NOMO-1 treated with DMSO at 0.1 percent for 48 hours (cell line): ENCODE data around the gene EXD2.
A peak's percentile ranks its signal among the peaks of the same experiment; 100 is the strongest.
"Not testable (repeated sequence)": the region's sequence is repeated elsewhere in the genome, so short reads cannot be mapped to it uniquely, and the experiment has no call there.

Source experiments
- DNase-seq: peaks from one replicate; lab custom pipeline; 2025; ENCODE audit not compliant: unreplicated experiment; lab: John Stamatoyannopoulos, UW

Gene EXD2

GRCh38 chr14:69274321-69274720 is 83.0 kb downstream of the EXD2 start:
- DNase-seq = no peak

DNA sequence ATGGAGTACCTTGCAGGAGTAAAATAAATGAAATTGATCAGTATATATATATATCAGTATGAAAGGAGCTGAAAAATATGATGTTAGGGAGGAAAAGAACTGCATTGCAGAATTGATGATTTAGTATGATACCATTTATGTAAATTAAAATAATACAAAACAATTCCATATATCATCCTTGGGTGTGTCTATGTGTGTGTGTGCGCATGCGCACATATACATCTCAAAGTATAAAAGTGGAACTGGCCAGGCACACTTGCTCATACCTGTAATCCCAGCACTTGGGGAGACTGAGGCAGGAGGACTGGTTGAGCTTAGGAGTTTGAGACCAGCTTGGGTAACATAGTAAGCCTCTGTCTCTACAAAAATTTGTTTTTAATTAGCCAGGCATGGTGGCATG is 84.0 kb downstream of the EXD2 start:
- no peak for DNase-seq

- DNase-seq = not testable (repeated sequence)
Observed at GRCh38 chr14:69277356-69277755, 86.1 kb downstream of the EXD2 start.

DNA sequence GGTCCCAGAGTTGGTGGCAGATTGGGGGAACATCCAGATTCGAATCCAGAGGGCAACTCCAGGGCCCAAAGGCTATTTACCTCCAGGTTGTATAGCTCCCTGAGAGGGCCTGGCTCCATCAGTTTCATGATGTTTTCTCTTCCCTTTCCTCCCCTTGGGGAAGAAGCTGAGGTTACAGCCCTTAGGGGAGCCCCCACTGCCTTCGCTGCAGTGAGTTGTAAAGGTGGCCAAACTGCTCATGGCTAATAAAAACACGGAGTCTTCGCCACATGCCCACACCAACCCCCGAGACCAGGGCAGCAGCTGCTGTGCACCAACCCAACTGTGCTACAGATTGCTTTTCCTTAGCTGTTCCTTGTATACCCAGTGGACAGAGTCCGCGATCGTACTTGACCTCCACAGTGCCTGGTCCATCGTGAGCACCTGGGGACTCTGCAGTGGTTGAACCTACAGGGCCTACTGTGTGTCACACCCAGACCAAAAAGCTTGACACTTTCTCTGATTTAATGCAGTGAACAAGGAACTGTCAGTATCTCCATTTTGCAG is 89.5 kb downstream of the EXD2 start:
- no peak for DNase-seq

GRCh38 chr14:69281450-69282169 is 90.3 kb downstream of the EXD2 start:
- peak; percentile 6 for DNase-seq

DNA sequence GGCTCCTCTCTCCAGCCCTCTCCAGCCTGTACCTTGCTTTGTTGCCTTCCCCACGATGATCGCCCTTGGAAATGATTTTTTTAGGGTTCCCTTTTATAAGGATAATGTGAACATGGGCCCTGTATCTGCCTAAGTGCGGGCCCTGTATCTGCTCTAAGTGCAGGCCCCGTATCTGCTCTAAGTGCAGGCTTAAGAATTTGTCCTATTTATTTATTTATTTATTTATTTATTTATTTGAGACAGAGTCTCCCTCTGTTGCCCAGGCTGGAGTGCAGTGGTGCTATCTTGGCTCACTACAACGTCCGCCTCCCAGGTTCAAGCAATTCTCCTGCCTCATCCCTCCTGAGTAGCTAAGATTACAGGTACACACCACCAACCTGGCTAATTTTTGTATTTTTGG is 91.2 kb downstream of the EXD2 start:
- no peak for DNase-seq

- DNase-seq = no peak
Observed at GRCh38 chr14:69284170-69284569, 92.9 kb downstream of the EXD2 start.

- DNase-seq = no peak
Observed at GRCh38 chr14:69285661-69286255, 94.5 kb downstream of the EXD2 start.

GRCh38 chr14:69287098-69288010 is 96.1 kb downstream of the EXD2 start:
- no peak for DNase-seq

DNA sequence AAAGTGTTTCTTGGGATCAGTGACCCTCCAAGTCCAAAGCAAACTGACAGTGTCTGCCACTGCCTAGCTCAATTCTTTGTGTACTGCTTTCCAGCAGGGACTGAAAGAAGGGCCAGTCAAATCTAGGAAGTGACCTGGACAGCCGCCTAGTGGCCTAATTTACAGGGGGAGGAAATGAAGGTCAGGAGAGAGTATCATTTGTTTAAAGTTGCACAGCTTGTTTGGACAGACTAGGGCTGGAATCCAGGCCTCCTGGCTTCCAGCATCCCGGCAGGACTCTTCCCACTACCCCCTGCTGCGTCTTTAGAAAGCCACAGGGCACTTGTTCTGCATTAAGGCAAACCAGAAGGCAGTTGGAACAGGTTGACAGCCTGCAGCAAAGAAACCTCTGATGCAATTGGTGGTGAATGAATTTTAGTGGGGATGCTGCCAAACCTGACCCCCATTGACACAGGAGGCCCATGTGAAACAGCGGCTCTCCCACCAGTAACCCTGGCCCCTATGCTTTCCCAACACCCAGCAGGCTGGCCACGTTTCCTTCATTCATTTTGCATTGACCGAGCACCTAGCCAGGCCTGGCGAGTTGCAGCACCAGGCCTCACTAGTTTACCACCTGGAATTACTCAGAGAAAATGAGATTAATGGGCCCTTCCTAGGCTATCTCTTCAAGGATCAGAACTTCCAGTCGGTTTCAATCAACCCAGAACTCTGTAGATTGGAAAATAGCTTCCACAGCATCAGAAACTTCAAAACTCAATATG is 96.9 kb downstream of the EXD2 start:
- peak; percentile 7 for DNase-seq

- DNase-seq = no peak
Observed at GRCh38 chr14:69288956-69289705, 97.8 kb downstream of the EXD2 start.

DNA sequence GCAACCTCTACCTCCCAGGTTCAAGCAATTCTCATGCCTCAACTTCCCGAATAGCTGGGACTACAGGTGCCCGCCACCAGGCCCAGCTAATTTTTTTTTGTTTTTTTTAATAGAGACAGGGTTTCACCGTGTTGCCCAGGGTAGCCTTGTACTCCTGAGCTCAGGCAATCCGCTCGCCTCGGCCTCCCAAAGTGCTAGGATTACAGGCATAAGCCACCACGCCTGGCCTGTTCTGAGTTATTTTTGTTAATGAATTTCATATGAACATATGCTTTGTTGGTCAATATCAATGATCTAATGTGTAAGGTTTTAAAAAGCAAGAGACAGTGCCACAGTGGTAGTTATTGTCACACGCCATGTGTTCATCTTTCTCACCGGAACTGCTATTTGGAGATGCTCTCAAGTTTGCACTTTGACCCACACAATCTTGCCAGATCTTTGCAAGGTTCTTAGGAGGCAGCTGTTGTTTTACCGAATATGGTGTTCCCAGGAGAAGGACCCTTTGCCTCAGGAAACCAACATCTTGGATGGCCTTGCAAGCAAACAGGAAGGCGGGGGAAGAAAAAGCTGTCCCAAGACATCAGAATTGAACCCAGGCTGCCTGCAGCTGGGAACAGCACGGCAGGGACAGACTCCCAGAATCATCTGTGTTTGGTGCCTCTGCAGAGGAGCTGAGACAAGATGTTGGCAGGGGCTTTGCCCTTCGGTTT is 98.7 kb downstream of the EXD2 start:
- DNase-seq = no peak

DNA sequence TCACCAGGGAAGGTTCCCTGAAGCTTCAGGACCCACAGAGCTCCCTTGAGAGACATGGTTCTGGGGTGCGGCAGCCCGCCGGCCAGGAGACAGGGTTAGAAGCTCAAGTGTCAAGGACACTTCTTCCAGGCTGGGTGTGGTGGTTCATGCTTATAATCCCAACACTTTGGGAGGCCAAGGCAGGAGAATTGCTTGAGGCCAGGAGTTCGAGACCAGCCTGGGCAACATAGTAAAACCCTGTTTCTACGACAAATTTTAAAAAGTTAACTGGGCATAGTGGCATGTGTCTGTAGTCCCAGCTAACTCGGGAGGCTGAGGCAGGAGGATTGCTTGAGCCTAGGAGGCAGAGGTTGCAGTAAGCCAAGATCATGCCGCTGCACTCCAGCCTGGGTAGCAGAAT is 99.6 kb downstream of the EXD2 start:
- not testable (repeated sequence) for DNase-seq

DNA sequence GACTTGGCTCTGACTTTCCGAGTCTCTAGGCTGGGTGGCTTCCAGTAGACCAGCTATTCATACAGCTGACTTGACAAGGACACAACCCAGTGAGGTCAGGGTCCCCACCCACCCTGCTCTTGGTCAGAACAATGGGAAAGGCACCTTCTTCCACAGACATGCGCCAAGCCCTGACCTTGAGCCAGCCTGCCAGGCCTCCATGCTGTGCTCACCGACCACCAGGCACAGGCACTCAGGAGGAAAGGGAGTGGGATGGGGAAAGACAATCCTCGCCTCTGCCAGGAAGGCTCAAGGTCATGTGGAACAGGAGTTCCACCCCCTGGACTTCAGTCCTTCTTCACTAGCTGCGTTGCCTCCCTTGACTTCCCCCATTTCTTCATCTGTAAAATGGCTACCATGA is 100.1 kb downstream of the EXD2 start:
- no peak for DNase-seq

GRCh38 chr14:69291891-69292561 is 100.7 kb downstream of the EXD2 start:
- DNase-seq = no peak
